H9 (cell line): ENCODE data around the gene BPIFB6. TPM values are rescaled to one million over a fixed set of nuclear protein-coding genes. Genes with fewer than 3 reads are reported as not detected.

Source experiments
- DNase-seq: peaks from one replicate; pipeline ENCODE4 v3.0.0-alpha.2; 2017
- H2AFZ ChIP-seq: one replicate; pipeline ENCODE4 v1.6.1; 2013; ENCODE audit warnings: mild to moderate bottlenecking, low read length, control low read depth, moderate library complexity
- H2AK5ac ChIP-seq: 2 replicates; pipeline ENCODE4 v1.6.1; 2013; ENCODE audit warnings: low read length, control low read depth, mixed read lengths; ENCODE audit not compliant: insufficient read length
- H2BK120ac ChIP-seq: one replicate; pipeline ENCODE4 v1.6.1; 2013; ENCODE audit warnings: low read depth, mild to moderate bottlenecking, low read length, control low read depth, inconsistent platforms; ENCODE audit not compliant: poor library complexity, severe bottlenecking
- H2BK12ac ChIP-seq: 2 replicates; pipeline ENCODE4 v1.6.1; 2013; ENCODE audit warnings: low read length, control low read depth, mixed read lengths, low read depth; ENCODE audit not compliant: insufficient read length
- H2BK15ac ChIP-seq: 2 replicates; pipeline ENCODE4 v1.6.1; 2013; ENCODE audit warnings: low read depth, low read length, control low read depth
- H2BK20ac ChIP-seq: one replicate; pipeline ENCODE4 v1.6.1; 2013; ENCODE audit warnings: low read depth, mild to moderate bottlenecking, low read length, control low read depth, inconsistent platforms; ENCODE audit not compliant: poor library complexity, severe bottlenecking
- H2BK5ac ChIP-seq: 2 replicates; pipeline ENCODE4 v1.6.1; 2013; ENCODE audit warnings: low read length, control low read depth, mixed read lengths; ENCODE audit not compliant: insufficient read length
- H3K14ac ChIP-seq: 2 replicates; pipeline ENCODE4 v1.6.1; 2013; ENCODE audit warnings: low read length, control low read depth; ENCODE audit not compliant: insufficient read depth
- H3K18ac ChIP-seq: 2 replicates; pipeline ENCODE4 v1.6.1; 2013; ENCODE audit warnings: low read depth, mild to moderate bottlenecking, mixed read lengths, low read length, control low read depth; ENCODE audit not compliant: insufficient read length
- H3K23ac ChIP-seq: 2 replicates; pipeline ENCODE4 v1.6.1; 2013; ENCODE audit warnings: low read length, control low read depth, mixed read lengths, low read depth; ENCODE audit not compliant: insufficient read length
- H3K23me2 ChIP-seq: 2 replicates; pipeline ENCODE4 v1.6.1; 2013; ENCODE audit warnings: low read depth, mild to moderate bottlenecking, mixed read lengths, low read length, control low read depth; ENCODE audit not compliant: insufficient read length, poor library complexity, severe bottlenecking
- H3K27ac ChIP-seq: 2 replicates; pipeline ENCODE4 v1.5.1; 2013; ENCODE audit warnings: low read length, control low read depth, mixed read lengths, low read depth; ENCODE audit not compliant: insufficient read length
- H3K27me3 ChIP-seq: 2 replicates; pipeline ENCODE4 v1.6.1; 2013; ENCODE audit warnings: low read length, control low read depth, inconsistent platforms; ENCODE audit not compliant: insufficient read depth
- H3K4ac ChIP-seq: 2 replicates; pipeline ENCODE4 v1.6.1; 2013; ENCODE audit warnings: low read depth, mild to moderate bottlenecking, control low read depth, inconsistent platforms, low read length, moderate library complexity
- H3K4me1 ChIP-seq: 2 replicates; pipeline ENCODE4 v1.6.1; 2013; ENCODE audit warnings: low read length, control low read depth, inconsistent platforms; ENCODE audit not compliant: insufficient read depth
- H3K4me2 ChIP-seq: 2 replicates; pipeline ENCODE4 v1.6.1; 2013; ENCODE audit warnings: low read length, control low read depth, mixed read lengths; ENCODE audit not compliant: insufficient read length, insufficient read depth
- H3K56ac ChIP-seq: 2 replicates; pipeline ENCODE4 v1.6.1; 2013; ENCODE audit warnings: low read depth, mild to moderate bottlenecking, mixed read lengths, low read length, control low read depth; ENCODE audit not compliant: insufficient read length
- H3K79me1 ChIP-seq: 2 replicates; pipeline ENCODE4 v1.6.1; 2013; ENCODE audit warnings: low read depth, mild to moderate bottlenecking, moderate library complexity, low read length, control low read depth, inconsistent platforms; ENCODE audit not compliant: insufficient read depth, poor library complexity, severe bottlenecking
- H3K79me2 ChIP-seq: 2 replicates; pipeline ENCODE4 v1.6.1; 2013; ENCODE audit warnings: low read length, control low read depth, inconsistent platforms; ENCODE audit not compliant: insufficient read depth
- H3K9ac ChIP-seq: 2 replicates; pipeline ENCODE4 v1.6.1; 2013; ENCODE audit warnings: low read length, control low read depth, mixed read lengths; ENCODE audit not compliant: insufficient read length; ENCODE audit errors: extremely low read depth
- H3K9me3 ChIP-seq: one replicate; pipeline ENCODE4 v1.6.1; 2013; ENCODE audit warnings: low read depth, low read length, inconsistent platforms; ENCODE audit not compliant: control insufficient read depth
- H3T11ph ChIP-seq: one replicate; pipeline ENCODE4 v1.6.1; 2013; ENCODE audit warnings: mild to moderate bottlenecking, low read length, control low read depth, inconsistent platforms
- H4K20me1 ChIP-seq: one replicate; pipeline ENCODE4 v1.6.1; 2013; ENCODE audit not compliant: control insufficient read depth, insufficient read length, insufficient read depth
- H4K5ac ChIP-seq: 2 replicates; pipeline ENCODE4 v1.6.1; 2013; ENCODE audit warnings: low read depth, mild to moderate bottlenecking, mixed read lengths, low read length, control low read depth; ENCODE audit not compliant: insufficient read length
- H4K8ac ChIP-seq: replicated peaks from 2 replicates; pipeline ENCODE4 v1.6.1; 2013; ENCODE audit warnings: low read length, control low read depth, mixed read lengths, low read depth; ENCODE audit not compliant: insufficient read length
- H4K91ac ChIP-seq: 2 replicates; pipeline ENCODE4 v1.6.1; 2013; ENCODE audit warnings: low read depth, mild to moderate bottlenecking, moderate library complexity, mixed read lengths, low read length, control low read depth; ENCODE audit not compliant: insufficient read length
- H3K27ac Mint-ChIP-seq, 3 experiments: 2 replicates in 2 of 3; 3 replicates in 1 of 3; pipeline ENCODE4 v1.8.0; 2020 to 2021; ENCODE audit warnings: mixed read lengths in 3 of 3, mild to moderate bottlenecking in 1 of 3, moderate library complexity in 1 of 3
- H3K27me3 Mint-ChIP-seq: 2 replicates; pipeline ENCODE4 v1.8.0; 2021; ENCODE audit warnings: low read depth, mild to moderate bottlenecking, moderate library complexity, mixed read lengths
- H3K36me3 Mint-ChIP-seq, 3 experiments: 2 replicates in 2 of 3; 3 replicates in 1 of 3; pipeline ENCODE4 v1.8.0; 2020 to 2021; ENCODE audit warnings: low read depth in 3 of 3, mixed read lengths in 3 of 3; ENCODE audit not compliant: insufficient read depth in 1 of 3
- H3K4me1 Mint-ChIP-seq, 2 experiments: 2 replicates each; pipeline ENCODE4 v1.8.0; 2020; ENCODE audit warnings: mixed read lengths in 2 of 2
- H3K4me3 Mint-ChIP-seq, 2 experiments: 2 replicates in 1 of 2; 3 replicates in 1 of 2; pipeline ENCODE4 v1.8.0; 2020 to 2021; ENCODE audit warnings: mild to moderate bottlenecking in 2 of 2, mixed read lengths in 2 of 2, moderate library complexity in 1 of 2
- H3K9me3 Mint-ChIP-seq, 2 experiments: 2 replicates in 1 of 2; 3 replicates in 1 of 2; pipeline ENCODE4 v1.8.0; 2020; ENCODE audit warnings: mild to moderate bottlenecking in 2 of 2, mixed read lengths in 2 of 2, moderate library complexity in 1 of 2
- CTCF ChIP-seq: fragments of 200-600 bp; sonication (generic); conservative IDR thresholded peaks from 3 replicates; pipeline ENCODE4 v1.8.0; 2021; ENCODE audit warnings: antibody characterized with exemption, mild to moderate bottlenecking
- WGBS: extraction: QIAGEN DNeasy Blood & Tissue Kit; methylation state at CpG from one replicate; pipeline ENCODE4 v1.1.7; 2013; ENCODE audit warnings: missing lambda C conversion rate, low lambda C conversion rate, mixed read lengths; ENCODE audit not compliant: insufficient read length; ENCODE audit errors: extremely low coverage; 5-methylcytosine and 5-hydroxymethylcytosine counted together
- total RNA-seq: library from RNA; stranded (reverse); gene quantifications from 2 replicates; pipeline ENCODE4 v1.2.1, GENCODE V29; 2021

Gene BPIFB6
- total RNA-seq, 1 experiment from 2014 or later: not detected

GRCh38 chr20:33013701-33014326, 17.6 kb upstream of the BPIFB6 start:
- Histone ChIP-seq H3K56ac (no peak overlapping the region), H3K9ac (no peak overlapping the region), H3K9me3 (no peaks in the 10 kb centered on the region), H3K4ac (no peak overlapping the region), H2AK5ac (no peak overlapping the region), H3K4me1 (no peaks in the 10 kb centered on the region), H3K23me2 (no peaks in the 10 kb centered on the region), H4K8ac (no peak overlapping the region), H3K79me1 (no peaks in the 10 kb centered on the region), H2BK120ac (no peak overlapping the region), H2BK12ac (no peak overlapping the region), H3K27ac (no peak overlapping the region), H2BK15ac (no peak overlapping the region), H2BK20ac (no peak overlapping the region), H3K27me3 (no peaks in the 10 kb centered on the region), H2AFZ (no peak overlapping the region), H3K18ac (no peak overlapping the region), H4K20me1 (no peaks in the 10 kb centered on the region), H2BK5ac (no peak overlapping the region), H4K5ac (no peak overlapping the region), H4K91ac (no peak overlapping the region), H3K79me2 (no peaks in the 10 kb centered on the region), H3K23ac (no peak overlapping the region), H3K14ac (no peak overlapping the region), H3K4me2 (no peak overlapping the region), H3T11ph (no peak overlapping the region)
- no peak for TF ChIP-seq CTCF
- H3K4me3 Mint-ChIP-seq: no peak overlapping the region
- H3K9me3 Mint-ChIP-seq: no peaks in the 10 kb centered on the region
- DNase-seq: no peak
- H3K36me3 Mint-ChIP-seq: no peaks in the 10 kb centered on the region
- no peak overlapping the region for H3K27ac Mint-ChIP-seq
- H3K4me1 Mint-ChIP-seq: peaks cover 21 to 23% of the 10 kb centered on the region in 2 experiments
- WGBS: no CpG with 5 or more reads among the region's 12 CpGs
- peaks cover 18% of the 10 kb centered on the region for H3K27me3 Mint-ChIP-seq
